Cardiac fibroblast (primary cell): ENCODE data around the gene HIBCH.
A peak's percentile ranks its signal among the peaks of the same experiment; 100 is the strongest.

Experiments
- DNase-seq, 2 donors: peaks; one replicate each; pipeline versions ENCODE4 v3.0.0 to v3.0.0-alpha.2; 2010; ENCODE audit warnings: low read depth in 2 of 2
- H3K4me3 ChIP-seq, 2 donors: replicated peaks in 1 of 2; 1 replicate in 1 of 2; 2 replicates in 1 of 2; pipeline ENCODE4 v1.5.1; 2011; ENCODE audit warnings: low read depth in 2 of 2, low read length in 2 of 2, mild to moderate bottlenecking in 2 of 2, moderate library complexity in 1 of 2
- TF ChIP-seq, protein P1 (sequence below): IDR thresholded peaks from one replicate; pipeline ENCODE4 v1.5.1; 2011; ENCODE audit warnings: low read depth, mild to moderate bottlenecking, low read length, inconsistent platforms

Gene HIBCH

DNA sequence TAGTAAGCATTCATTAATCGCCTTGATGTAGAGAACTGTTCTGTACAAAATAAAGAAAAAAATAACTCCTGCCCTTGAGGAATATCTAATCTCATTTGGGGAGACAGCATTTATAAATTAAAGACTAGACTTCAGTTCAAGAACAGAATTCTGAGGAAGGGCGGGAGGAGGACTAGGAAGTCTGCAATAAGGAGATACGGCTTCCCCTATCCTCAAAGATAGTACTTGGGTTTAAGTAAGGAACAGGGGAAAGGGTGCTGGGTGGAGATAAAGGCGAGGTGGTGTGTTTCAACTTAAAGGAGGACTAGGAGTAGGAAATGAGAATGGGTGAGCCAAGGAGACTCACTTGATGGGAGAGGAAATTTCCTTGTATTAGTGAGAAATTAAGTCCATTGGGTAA, 135.2 kb downstream of the HIBCH start:
- DNase-seq, result no peak
- H3K4me3 ChIP-seq, result no peak overlapping the region

DNA sequence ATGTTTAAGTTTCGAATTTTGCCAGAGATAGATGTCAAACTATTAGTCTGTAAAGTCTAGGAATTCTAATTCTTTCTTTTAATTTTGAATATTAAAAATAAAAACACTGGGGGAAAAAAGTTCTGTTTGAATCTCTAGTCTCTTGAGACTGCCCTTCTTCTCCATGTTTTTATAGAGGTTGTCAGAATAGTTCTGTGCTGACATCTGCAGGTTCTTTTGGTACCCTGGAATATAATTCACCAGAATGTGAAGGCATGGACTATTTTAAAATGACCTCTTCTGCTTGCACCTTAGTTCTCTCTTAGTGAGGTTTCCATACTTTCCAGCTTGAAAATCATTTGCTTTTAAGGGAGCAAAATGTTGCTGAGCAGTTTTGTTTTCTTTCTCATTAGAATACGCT, 136.1 kb downstream of the HIBCH start:
- no peak overlapping the region for H3K4me3 ChIP-seq
- no peak for DNase-seq
- TF ChIP-seq, protein P1, sequence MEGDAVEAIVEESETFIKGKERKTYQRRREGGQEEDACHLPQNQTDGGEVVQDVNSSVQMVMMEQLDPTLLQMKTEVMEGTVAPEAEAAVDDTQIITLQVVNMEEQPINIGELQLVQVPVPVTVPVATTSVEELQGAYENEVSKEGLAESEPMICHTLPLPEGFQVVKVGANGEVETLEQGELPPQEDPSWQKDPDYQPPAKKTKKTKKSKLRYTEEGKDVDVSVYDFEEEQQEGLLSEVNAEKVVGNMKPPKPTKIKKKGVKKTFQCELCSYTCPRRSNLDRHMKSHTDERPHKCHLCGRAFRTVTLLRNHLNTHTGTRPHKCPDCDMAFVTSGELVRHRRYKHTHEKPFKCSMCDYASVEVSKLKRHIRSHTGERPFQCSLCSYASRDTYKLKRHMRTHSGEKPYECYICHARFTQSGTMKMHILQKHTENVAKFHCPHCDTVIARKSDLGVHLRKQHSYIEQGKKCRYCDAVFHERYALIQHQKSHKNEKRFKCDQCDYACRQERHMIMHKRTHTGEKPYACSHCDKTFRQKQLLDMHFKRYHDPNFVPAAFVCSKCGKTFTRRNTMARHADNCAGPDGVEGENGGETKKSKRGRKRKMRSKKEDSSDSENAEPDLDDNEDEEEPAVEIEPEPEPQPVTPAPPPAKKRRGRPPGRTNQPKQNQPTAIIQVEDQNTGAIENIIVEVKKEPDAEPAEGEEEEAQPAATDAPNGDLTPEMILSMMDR, result no peak

More for the DNA sequence above, 135.2 kb downstream of the HIBCH start:
- TF ChIP-seq, protein P1, result no peak

DNA sequence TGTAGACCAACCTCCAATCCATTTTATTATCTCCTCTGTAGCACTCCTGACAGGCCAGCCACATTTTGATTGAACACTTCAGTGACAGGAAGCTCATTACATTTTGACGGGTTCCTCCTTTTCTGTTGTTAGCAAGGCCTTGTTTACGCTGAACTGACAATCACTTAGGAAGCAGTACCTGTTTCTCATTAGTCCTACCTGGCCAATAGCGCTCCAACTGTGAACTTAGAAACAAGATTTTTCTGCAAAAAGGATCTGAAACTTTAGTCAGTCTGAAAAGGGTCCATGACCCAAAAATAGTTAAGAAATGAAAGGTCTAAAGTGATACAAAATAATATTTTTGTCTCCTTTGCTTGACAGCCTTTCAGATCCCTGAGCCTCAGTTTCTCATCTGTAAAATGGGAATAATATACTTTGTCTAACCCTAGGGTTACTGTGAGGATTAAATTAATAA, 137.5 kb downstream of the HIBCH start:
- TF ChIP-seq, protein P1, result no peak
- no peak for DNase-seq
- no peak overlapping the region for H3K4me3 ChIP-seq

DNA sequence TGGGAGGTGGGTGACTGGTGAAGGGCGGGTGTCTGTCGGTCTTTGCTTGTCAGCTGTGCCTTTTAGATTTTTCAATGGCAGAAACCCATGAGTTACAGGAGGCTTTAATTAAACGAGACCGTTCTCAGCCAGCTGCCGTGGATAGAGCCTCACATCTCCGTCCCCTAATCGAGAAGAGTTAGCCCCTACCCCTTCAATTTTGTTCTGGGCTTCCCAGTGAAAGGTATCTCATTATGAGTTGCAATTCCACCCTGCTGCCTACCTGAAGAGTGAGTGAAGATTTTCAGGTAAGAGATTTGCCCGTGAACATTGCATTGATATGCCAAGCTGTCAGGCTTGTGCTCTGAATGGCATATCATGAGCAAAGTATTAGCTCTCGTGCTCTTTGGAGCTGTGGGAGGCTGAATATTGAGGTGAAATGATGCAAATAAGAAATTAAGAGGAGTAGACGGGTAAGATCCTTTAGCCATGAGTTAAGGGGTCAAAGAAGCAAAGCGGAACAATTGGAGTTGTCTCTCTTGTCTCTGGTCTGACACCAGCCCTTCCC, 138.4 kb downstream of the HIBCH start:
- H3K4me3 ChIP-seq, result peak overlapping the region; percentile 14 to 60
- TF ChIP-seq, protein P1, result no peak
- no peak for DNase-seq

DNA sequence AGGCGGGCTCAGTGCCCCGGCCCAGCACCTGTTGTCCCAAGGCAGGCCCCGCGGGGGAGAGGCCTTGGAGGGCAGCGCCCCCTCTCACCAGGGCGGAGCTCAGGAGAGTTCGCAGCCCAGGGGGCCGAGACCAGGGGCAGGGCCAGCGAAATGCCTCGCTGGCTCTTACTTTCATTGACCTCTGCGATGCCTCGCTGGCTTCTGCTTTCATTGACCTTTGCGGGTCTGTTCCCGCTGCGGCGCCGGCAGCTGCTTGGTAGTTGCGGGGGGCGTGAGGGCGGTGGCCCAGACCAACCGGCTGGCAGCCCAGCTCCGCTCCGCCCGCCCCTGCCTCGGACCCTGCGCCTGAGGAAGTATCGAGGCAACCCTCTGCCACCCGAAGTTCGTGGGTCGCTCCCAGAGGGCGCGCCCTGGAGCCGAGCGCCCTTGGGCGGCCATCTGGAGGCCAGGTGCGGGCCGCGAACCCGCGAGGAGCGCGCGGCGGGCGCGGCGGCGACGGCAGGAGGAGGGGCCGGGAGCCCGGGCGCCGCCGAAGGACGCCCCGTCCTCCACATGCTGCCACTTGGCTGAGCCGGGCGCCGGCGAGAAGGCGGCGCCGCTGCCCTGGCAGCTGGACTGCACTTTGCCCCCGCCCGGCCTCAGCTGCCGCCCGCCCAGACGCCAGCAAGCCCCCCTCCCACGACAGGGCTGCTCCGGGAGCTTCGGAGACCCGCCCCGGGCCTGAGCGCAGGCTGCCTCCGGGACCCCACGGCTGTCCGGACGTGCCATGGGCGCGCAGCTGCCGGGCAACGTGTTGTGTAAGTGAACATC, 139.1 kb downstream of the HIBCH start:
- H3K4me3 ChIP-seq, result peak overlapping the region; percentile 51 to 60
- DNase-seq, result peak; percentile 17 to 30

DNA sequence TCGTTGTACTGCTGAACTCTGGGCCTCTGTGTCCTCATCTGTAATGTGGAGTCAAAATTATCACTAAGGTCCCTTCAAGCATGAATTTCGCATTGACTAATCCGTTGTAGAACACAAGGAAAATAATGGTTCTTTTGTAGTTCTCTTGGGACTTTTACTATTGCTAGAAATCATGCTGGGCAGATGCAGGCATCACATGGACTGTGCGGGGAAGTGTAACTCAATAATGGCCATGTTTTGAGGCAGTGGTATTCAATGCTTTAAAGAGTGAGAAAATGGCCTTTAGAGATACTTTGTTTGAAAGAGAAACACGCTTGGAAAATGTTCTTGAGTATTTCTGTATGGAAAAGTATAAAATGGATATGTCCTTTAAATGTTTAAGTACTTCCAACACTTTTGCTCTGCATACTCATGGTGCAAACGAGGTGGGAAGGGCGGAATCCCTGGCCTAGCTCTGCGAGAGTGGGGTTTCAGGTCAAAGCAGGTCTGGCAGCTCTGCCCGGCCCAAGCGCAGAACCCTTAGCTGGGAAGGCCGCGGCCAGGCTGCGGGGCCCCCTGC, 139.8 kb downstream of the HIBCH start:
- TF ChIP-seq, protein P1, result no peak
- no peak for DNase-seq
- peak overlapping the region; percentile 51 to 60 for H3K4me3 ChIP-seq

More for the DNA sequence above, 139.1 kb downstream of the HIBCH start:
- TF ChIP-seq, protein P1, result peak; percentile 15
